ENCODE data around the gene WNT8B.
A peak's percentile ranks its signal among the peaks of the same experiment; 100 is the strongest.

Gene WNT8B

GRCh38 chr10:100462709-100463108 lies at the start of gene WNT8B:
Gene WNT8B, plus strand, starts transcription at chr10:100463009. Its CDS starts 160 bp downstream, at chr10:100463169.
- DNase-seq (ENCODE audit: low spot score): no peak

DNA sequence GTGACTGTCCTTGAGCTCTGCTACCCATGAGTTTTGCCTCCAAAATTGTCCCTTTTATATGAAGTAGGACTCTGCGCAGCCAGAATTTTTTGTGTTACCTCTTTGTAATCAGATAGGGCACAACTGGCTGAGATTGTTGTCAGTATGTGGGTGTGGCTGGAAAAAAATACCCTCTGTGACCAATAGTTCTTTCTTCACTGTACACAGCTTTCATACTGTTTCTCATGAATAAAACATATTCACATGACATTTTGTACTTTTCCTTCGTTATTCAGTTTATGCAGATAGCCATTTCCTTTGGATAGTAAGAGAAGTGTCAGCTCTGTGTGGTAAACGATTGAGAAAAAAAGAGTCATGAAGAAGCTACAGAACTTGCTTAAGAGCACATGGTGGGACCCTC lies 49.6 kb upstream of the WNT8B start:
- DNase-seq (ENCODE audit: low spot score): no peak

DNA sequence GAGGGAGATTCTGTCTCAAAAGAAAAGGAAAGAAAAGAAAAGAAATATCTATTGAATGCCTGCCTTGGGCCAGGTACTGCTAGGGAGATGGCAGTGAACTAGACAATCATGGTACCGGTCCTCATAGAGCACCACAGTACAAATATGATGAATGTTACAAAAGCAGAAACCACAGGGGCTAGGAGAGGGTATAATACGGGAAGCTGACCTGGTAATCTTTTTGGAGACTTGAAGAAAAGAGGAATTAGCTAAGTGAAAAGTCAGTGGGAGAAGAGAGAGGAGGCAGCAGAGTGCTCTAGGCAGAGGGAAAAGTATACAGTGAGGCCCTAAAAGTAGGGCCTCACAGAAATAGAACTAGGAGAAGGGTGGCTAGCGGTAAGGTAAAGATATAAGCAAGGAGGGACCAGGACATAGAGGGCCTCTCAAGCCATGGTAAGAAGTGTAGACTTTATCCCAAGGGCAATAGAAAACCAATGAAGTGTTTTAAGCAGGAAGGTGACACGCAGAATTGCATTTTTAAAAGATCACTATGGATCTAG lies 42.8 kb upstream of the WNT8B start:
- no peak for DNase-seq (ENCODE audit: low spot score)

DNA sequence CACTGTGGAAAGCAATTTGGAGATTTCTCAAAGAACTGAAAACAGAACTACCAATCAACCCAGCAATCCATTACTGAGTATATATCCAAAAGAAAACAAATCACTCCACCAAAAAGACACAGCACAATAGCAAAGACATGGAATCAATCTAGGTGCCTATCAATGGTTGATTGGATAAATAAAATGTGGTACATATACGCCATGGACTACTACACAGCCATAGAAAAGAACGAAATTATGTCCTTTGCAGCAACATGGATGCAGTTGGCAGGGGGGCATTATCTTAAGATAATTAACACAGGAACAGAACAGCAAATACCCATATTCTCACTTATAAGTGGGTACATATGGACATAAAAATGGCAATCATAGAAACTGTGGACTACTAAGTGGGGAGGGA lies 35.4 kb upstream of the WNT8B start:
- no peak for DNase-seq (ENCODE audit: low spot score)

DNA sequence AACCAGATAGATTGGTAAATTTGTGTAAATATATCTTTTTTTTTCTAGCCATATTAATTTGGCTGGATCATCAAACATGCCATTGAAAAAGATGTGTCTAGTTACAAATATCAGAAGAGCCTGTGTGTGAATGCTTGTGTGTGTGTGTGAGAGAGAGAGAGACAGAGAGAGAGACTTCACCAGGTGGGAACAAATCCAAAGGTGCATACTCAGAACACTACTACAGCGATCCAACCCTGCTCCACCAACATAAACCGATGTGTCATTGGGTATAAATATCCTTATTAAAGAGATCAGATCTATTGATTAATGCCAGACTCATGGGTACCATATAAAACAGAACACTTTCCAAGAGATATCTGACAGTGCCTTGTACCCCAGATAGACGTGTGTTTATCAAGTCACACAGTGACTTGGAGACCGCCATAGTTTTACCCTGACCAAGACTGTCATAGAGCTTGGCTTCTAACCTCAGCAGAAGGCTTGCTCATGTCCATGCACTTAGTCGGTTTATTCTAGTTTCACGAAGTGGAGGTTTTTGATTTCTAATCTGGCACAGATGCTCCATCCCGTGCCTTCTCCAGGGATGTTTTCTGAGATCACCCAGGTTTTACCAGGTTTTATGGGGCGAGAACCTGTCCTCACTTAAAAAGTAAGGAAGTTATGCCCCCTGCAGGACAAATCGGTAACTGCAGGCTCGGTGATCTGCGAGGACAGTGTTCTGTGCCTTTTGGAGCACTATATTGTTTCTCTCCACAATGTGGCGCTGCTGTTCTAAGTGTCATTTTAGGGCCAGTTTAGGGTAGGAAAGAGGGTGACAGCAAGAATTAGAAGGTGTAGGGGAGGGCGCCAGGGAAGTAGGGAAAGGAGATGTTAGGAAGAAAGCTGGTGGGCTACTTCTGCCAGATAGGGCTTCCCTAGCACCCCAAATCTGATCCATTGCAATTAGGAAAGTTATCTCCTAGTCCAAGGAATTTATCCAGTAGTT lies 29.3 kb upstream of the WNT8B start:
- DNase-seq (ENCODE audit: low spot score): peak; percentile 89

DNA sequence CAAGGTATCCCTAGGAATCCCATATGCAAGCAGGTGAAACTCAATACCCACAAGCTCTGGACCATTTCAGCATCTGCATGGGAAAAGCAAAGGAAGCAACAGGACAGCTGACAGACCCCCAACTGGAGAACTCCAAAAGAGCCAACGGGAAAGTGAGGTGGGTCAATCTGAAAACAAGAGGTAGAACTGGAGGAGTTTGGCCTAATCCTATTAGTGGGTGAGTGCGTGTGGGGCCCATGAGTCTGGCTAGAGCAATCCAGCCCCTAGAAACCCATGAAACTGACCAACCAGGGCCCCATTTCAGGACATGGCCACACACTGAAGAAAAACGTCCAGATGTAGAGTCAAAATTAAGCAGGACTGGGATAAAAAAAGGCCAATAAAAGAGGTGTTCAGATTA lies 26.6 kb upstream of the WNT8B start:
- no peak for DNase-seq (ENCODE audit: low spot score)

DNA sequence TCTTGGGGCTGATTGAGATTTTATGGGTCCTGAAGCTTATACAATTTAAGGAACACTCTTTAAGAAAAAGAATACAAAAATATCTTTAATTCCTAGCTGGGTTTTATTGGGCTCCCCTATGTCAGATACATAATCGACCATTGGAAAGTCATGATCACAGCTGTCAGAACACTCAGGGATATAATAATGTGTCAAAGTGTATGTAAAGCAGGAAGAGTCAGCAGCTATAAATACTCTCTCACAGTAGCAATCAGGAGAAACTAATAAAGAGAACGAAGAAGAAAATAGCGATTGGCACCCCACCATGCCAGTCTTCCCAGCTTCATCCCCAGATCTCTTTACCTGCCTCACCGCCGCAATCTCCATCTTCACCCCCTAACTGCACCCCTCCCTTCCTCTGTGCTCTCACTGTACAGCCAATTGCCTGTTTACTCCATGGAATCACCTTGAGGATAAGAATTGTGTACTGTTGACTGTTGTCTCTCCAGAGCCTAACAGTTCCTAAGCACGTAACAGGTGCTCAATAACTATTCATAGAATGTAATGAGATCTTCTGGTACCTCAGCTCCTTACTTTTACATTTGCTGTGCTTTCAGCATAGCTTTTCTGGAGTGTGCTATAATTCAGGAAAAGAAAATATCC lies 24.0 kb upstream of the WNT8B start:
- DNase-seq (ENCODE audit: low spot score): no peak

DNA sequence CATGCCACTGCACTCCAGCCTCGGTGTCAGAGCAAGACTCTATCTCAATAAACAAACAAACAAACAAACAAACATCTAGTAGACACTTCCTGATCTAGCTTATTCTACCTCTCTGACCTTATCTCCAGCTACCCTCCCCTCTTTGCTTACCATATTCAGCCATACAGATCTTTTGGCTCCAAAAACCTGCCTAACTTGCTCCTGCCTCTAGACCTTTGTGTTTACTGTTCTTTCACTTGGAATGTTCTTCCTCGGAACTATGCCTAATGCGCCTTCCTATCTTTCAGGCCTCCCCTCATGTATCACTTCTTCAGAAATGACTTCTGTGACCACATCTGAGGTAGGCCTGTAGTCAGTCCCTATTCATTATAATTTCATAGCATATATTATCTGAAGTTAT lies 20.3 kb upstream of the WNT8B start:
- DNase-seq (ENCODE audit: low spot score): no peak

- DNase-seq (ENCODE audit: low spot score): no peak
Measured at GRCh38 chr10:100446130-100446761, 16.6 kb upstream of the WNT8B start.

GRCh38 chr10:100447663-100448062 lies 15.1 kb upstream of the WNT8B start:
- no peak for DNase-seq (ENCODE audit: low spot score)

GRCh38 chr10:100448951-100449350 lies 13.9 kb upstream of the WNT8B start:
- DNase-seq (ENCODE audit: low spot score): no peak

GRCh38 chr10:100468322-100468721 lies 5.5 kb downstream of the WNT8B start:
- DNase-seq (ENCODE audit: low spot score): no peak

DNA sequence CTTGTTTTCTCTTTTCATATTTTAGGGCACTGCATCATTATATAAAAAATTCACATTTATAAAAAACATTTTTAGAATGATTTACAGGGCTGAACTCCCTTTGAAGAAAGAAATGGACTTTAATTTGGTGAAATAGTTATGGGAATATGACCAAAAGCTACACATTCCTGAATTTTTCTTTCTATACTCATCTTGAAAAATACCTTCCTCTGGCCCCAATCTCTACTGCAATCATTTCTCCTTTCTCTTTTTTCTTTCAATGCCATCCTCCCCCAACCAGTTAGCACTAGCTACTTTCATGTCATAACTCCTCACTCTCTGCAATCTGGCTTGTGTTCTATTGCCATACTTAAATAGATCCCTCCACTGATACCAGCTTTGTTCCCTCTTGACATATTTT lies 6.2 kb downstream of the WNT8B start:
- DNase-seq (ENCODE audit: low spot score): no peak

DNA sequence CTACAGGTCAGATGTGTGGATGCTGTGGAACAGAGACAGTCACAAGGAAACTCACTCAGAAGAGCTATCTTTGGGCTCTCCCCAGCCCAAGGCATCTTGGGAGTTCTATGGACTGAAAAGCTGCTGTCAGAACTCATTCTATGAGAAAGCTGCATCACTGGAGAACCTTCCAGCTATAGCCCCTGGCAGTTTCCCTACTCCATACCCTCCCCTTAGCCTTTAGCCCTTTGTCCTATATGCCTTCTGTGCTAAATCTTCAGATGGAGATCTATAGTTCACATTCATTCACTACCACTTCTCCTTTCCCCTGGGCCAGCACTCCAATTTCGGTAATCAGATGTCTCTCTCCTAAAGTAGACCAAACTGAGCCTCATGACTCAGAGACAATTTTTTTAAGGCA lies 6.9 kb downstream of the WNT8B start:
- DNase-seq (ENCODE audit: low spot score): no peak

DNA sequence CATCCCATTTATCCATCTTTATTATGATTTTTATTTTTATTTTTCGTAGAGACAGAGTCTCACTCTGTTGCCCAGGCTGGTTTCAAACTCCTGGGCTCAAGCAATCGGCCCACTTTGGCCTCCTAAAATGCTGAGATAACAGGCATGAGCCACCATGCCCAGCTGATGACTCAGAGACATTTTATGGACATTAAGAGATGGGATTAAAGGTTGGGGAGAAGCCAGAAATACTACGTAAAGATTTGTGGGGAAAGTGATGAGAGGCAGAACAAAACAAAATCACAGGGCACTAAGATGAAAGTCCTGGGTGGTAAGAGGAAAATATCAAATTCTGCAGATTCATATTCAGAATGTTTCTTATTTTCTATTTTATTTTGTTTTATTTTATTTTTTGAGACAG lies 7.6 kb downstream of the WNT8B start:
- DNase-seq (ENCODE audit: low spot score): no peak

- DNase-seq (ENCODE audit: low spot score): no peak
Measured at GRCh38 chr10:100477970-100478369, 15.2 kb downstream of the WNT8B start.

- no peak for DNase-seq (ENCODE audit: low spot score)
Measured at GRCh38 chr10:100479037-100479436, 16.2 kb downstream of the WNT8B start.

DNA sequence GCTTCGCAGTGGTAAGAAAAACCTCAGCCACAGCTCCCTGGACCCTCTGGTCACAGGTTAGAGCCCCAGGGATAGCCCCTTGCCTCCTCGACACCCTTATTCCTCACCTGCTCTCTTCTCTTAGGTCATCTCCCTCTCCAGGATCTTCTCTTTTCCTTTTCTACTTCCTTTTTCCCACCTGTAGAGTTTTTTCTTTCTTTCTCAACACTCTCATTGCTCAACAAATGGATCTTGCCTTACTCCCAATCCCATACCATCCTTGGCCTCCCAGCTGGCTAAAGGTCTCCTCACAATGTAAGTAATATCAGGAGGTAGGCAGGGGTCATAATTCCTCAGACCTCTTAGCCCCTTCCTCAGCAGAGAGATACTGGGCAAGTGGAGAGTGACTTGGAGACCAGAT lies 17.2 kb downstream of the WNT8B start:
- no peak for DNase-seq (ENCODE audit: low spot score)

DNA sequence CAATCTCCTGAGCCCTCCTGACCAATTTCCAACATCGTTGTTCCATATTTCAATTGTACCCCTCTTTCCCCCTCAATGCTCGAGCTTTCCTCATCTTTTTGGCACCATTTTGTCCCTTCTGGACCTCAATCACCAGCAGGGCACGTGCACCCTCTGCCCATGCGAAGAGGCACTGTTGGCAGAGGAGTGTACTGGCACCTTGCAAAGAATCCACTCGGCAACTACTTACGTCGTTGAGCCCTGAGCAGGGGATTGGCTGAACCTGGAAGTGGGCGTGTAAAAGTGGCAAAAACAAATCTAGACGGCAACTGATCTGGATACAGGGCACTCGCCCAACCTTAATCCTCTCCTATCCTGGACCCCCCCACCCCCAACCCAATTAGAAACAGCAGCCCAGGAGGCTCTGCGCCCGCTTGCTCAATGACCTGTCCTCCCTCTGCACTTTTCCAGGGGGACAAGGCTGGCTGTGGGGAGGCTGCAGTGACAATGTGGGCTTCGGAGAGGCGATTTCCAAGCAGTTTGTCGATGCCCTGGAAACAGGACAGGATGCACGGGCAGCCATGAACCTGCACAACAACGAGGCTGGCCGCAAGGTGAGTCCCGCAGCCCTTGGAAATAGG lies 18.8 kb downstream of the WNT8B start:
- DNase-seq (ENCODE audit: low spot score): peak; percentile 89

DNA sequence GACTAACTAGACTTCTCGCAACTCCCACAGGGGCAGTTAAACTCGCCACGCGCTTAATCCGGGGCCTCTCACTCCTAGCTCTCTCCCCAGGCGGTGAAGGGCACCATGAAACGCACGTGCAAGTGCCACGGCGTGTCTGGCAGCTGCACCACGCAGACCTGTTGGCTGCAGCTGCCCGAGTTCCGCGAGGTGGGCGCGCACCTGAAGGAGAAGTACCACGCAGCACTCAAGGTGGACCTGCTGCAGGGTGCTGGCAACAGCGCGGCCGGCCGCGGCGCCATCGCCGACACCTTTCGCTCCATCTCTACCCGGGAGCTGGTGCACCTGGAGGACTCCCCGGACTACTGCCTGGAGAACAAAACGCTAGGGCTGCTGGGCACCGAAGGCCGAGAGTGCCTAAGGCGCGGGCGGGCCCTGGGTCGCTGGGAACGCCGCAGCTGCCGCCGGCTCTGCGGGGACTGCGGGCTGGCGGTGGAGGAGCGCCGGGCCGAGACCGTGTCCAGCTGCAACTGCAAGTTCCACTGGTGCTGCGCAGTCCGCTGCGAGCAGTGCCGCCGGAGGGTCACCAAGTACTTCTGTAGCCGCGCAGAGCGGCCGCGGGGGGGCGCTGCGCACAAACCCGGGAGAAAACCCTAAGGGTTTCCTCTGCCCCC lies 19.5 kb downstream of the WNT8B start:
- DNase-seq (ENCODE audit: low spot score): peak; percentile 73

DNA sequence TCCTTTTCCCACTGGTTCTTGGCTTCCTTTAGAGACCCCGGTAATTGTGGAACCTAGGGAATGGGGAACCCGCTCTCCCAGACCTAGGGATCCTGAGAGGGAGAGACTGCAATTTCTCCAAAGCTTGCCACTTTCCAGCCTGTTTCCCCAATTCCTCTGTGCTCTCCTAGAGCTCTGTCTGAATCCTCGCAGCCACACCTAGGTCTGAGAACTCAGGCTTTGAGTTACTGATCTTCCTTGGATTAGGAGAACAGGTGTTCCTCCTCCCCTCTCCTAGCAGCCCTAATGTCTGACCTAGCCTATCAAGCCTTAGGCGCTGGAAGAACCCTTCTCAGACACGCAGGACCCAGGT lies 20.0 kb downstream of the WNT8B start:
- no peak for DNase-seq (ENCODE audit: low spot score)
